Measurements from ENCODE around the gene THSD4.

Gene THSD4

GRCh38 chr15:71734709-71735384, 619.6 kb downstream of the THSD4 start:
- H3K9ac ChIP-seq (ENCODE audit: low read length) = no peak overlapping the region
- no peaks in the 10 kb centered on the region for H3K36me3 ChIP-seq (replicated peaks; ENCODE audit: insufficient read depth, low read length)
- H3K9me3 ChIP-seq (replicated peaks; ENCODE audit: insufficient read depth, low read length) = no peaks in the 10 kb centered on the region
- H3K27ac ChIP-seq (ENCODE audit: low read length) = no peak overlapping the region
- no peaks in the 10 kb centered on the region for H3K4me1 ChIP-seq (ENCODE audit: low read length)
- H3K9me2 ChIP-seq (replicated peaks; ENCODE audit: insufficient read depth, low read length) = no peaks in the 10 kb centered on the region
- H2AFZ ChIP-seq (ENCODE audit: low read length) = no peak overlapping the region
- no peak overlapping the region for H3K4me3 ChIP-seq (ENCODE audit: low read length)
- H3K4me2 ChIP-seq (ENCODE audit: low read depth, low read length) = no peak overlapping the region
- H3K79me2 ChIP-seq (ENCODE audit: low read length) = no peaks in the 10 kb centered on the region
- no peaks in the 10 kb centered on the region for H3K27me3 ChIP-seq (replicated peaks; ENCODE audit: insufficient read depth, low read length)
- no peak for TF ChIP-seq CTCF (IDR thresholded peaks at IDR 0.05; ENCODE audit: low read length)
- TF ChIP-seq EZH2 (optimal IDR thresholded peaks at IDR 0.05; ENCODE audit: low read depth, low read length) = no peak
- TF ChIP-seq EZH2phosphoT487 (IDR thresholded peaks at IDR 0.05; ENCODE audit: low read length) = no peak
- DNase-seq = no peak
- H3F3A ChIP-seq (ENCODE audit: insufficient read depth, low read length) = no peaks in the 10 kb centered on the region
- no peaks in the 10 kb centered on the region for H4K20me1 ChIP-seq (ENCODE audit: insufficient read depth, low read length)

- H3K79me2 ChIP-seq (ENCODE audit: low read length) = no peaks in the 10 kb centered on the region
- TF ChIP-seq EZH2phosphoT487 (IDR thresholded peaks at IDR 0.05; ENCODE audit: low read length) (no peak), CTCF (IDR thresholded peaks at IDR 0.05; ENCODE audit: low read length) (no peak)
- no peaks in the 10 kb centered on the region for H4K20me1 ChIP-seq (ENCODE audit: insufficient read depth, low read length)
- H3K4me3 ChIP-seq (ENCODE audit: low read length) = no peak overlapping the region
- H3K36me3 ChIP-seq (replicated peaks; ENCODE audit: insufficient read depth, low read length) = no peaks in the 10 kb centered on the region
- H3K9ac ChIP-seq (ENCODE audit: low read length) = no peak overlapping the region
- no peaks in the 10 kb centered on the region for H3K9me3 ChIP-seq (replicated peaks; ENCODE audit: insufficient read depth, low read length)
- no peaks in the 10 kb centered on the region for H3K9me2 ChIP-seq (replicated peaks; ENCODE audit: insufficient read depth, low read length)
- no peak overlapping the region for H2AFZ ChIP-seq (ENCODE audit: low read length)
- no peak for DNase-seq
- no peaks in the 10 kb centered on the region for H3K27me3 ChIP-seq (replicated peaks; ENCODE audit: insufficient read depth, low read length)
- no peak overlapping the region for H3K27ac ChIP-seq (ENCODE audit: low read length)
- H3K4me2 ChIP-seq (ENCODE audit: low read depth, low read length) = no peak overlapping the region
- no peaks in the 10 kb centered on the region for H3F3A ChIP-seq (ENCODE audit: insufficient read depth, low read length)
- H3K4me1 ChIP-seq (ENCODE audit: low read length) = no peaks in the 10 kb centered on the region
These were observed 620.1 kb downstream of the THSD4 start for GRCh38 chr15:71735385-71735757.

GRCh38 chr15:71736286-71736947, 621.1 kb downstream of the THSD4 start:
- Histone ChIP-seq H2AFZ (ENCODE audit: low read length) (no peak overlapping the region), H4K20me1 (ENCODE audit: insufficient read depth, low read length) (no peaks in the 10 kb centered on the region), H3K4me1 (ENCODE audit: low read length) (no peaks in the 10 kb centered on the region), H3K27ac (ENCODE audit: low read length) (no peak overlapping the region), H3K27me3 (replicated peaks; ENCODE audit: insufficient read depth, low read length) (no peaks in the 10 kb centered on the region), H3K4me3 (ENCODE audit: low read length) (no peak overlapping the region), H3K36me3 (replicated peaks; ENCODE audit: insufficient read depth, low read length) (no peaks in the 10 kb centered on the region), H3K9ac (ENCODE audit: low read length) (no peak overlapping the region), H3K79me2 (ENCODE audit: low read length) (no peaks in the 10 kb centered on the region), H3F3A (ENCODE audit: insufficient read depth, low read length) (no peaks in the 10 kb centered on the region), H3K9me2 (replicated peaks; ENCODE audit: insufficient read depth, low read length) (no peaks in the 10 kb centered on the region), H3K9me3 (replicated peaks; ENCODE audit: insufficient read depth, low read length) (no peaks in the 10 kb centered on the region), H3K4me2 (ENCODE audit: low read depth, low read length) (no peak overlapping the region)
- DNase-seq = no peak
- TF ChIP-seq CTCF (IDR thresholded peaks at IDR 0.05; ENCODE audit: low read length) (no peak), EZH2phosphoT487 (IDR thresholded peaks at IDR 0.05; ENCODE audit: low read length) (no peak), EZH2 (optimal IDR thresholded peaks at IDR 0.05; ENCODE audit: low read depth, low read length) (no peak)

All from MM.1S (cell line).